HL-60 (cell line): ENCODE results near the gene IGSF9.

Experiments
- DNase-seq, 2 experiments: peaks; one replicate each; pipeline ENCODE4 v3.0.0-alpha.2; 2010 to 2020; ENCODE audit warnings: low read depth in 1 of 2, low spot score in 1 of 2
- H3K27ac ChIP-seq: fragments of 250-450 bp; sonication (Bioruptor Pico); replicated peaks from 2 replicates; pipeline ENCODE4 v1.5.1; 2020; ENCODE audit warnings: mild to moderate bottlenecking, moderate library complexity
- H3K27me3 ChIP-seq: fragments of 250-450 bp; sonication (Bioruptor Pico); 2 replicates; pipeline ENCODE4 v1.5.1; 2021; ENCODE audit warnings: mild to moderate bottlenecking, moderate library complexity; ENCODE audit not compliant: insufficient read depth, poor library complexity, severe bottlenecking
- H3K4me3 ChIP-seq: replicated peaks from 2 replicates; pipeline ENCODE4 v1.5.1; 2011; ENCODE audit warnings: mild to moderate bottlenecking, control low read depth, low read length; ENCODE audit not compliant: insufficient read depth
- CTCF ChIP-seq: IDR thresholded peaks from one replicate; pipeline ENCODE4 v1.5.1; 2011; ENCODE audit warnings: low read length, control low read depth, inconsistent platforms; ENCODE audit not compliant: insufficient read depth
- GABPA ChIP-seq: IDR thresholded peaks from 2 replicates; pipeline ENCODE4 v1.6.1; 2012; ENCODE audit warnings: low read depth
- POLR2AphosphoS5 ChIP-seq: IDR thresholded peaks from 2 replicates; pipeline ENCODE4 v1.6.1; 2012; ENCODE audit warnings: low read depth
- REST ChIP-seq: IDR thresholded peaks from 2 replicates; pipeline ENCODE4 v1.6.1; 2012; ENCODE audit warnings: low read depth; ENCODE audit not compliant: insufficient replicate concordance
- SPI1 ChIP-seq: IDR thresholded peaks from 2 replicates; pipeline ENCODE4 v1.6.1; 2012; ENCODE audit warnings: low read depth, mild to moderate bottlenecking, borderline replicate concordance

The IGSF9 gene

GRCh38 chr1:159882527-159882862 lies 62.9 kb downstream of the IGSF9 start:
- Histone ChIP-seq H3K27ac (no peak overlapping the region), H3K4me3 (no peak overlapping the region)
- DNase-seq: peak in 1 of 2 experiments; percentile 78

GRCh38 chr1:159881622-159882526 lies 63.5 kb downstream of the IGSF9 start:
- H3K27ac ChIP-seq: no peak overlapping the region
- TF ChIP-seq GABPA (no peak), REST (no peak), CTCF (no peak), POLR2AphosphoS5 (no peak), SPI1 (no peak)
- H3K4me3 ChIP-seq: no peak overlapping the region
- no peaks in the 10 kb centered on the region for H3K27me3 ChIP-seq
- peak; percentile 55 to 98 for DNase-seq

More at GRCh38 chr1:159882527-159882862, 62.9 kb downstream of the IGSF9 start:
- no peaks in the 10 kb centered on the region for H3K27me3 ChIP-seq
- TF ChIP-seq GABPA (no peak), SPI1 (no peak), REST (no peak), POLR2AphosphoS5 (no peak), CTCF (no peak)

- peak in 1 of 2 experiments; percentile 8 for DNase-seq
- Histone ChIP-seq H3K27me3 (no peaks in the 10 kb centered on the region), H3K4me3 (no peak overlapping the region), H3K27ac (no peak overlapping the region)
- TF ChIP-seq SPI1 (peak; percentile 45; the same call in 1 of the 2 replicates), CTCF (no peak)
These were observed 65.0 kb downstream of the IGSF9 start for GRCh38 chr1:159880430-159880829.
